Mammary epithelial cell (primary cell): ENCODE results near the gene IL23R.

Experiments
- EZH2 ChIP-seq: IDR thresholded peaks from 2 replicates; pipeline ENCODE4 v1.6.1; 2012; ENCODE audit warnings: low read length, inconsistent platforms, borderline replicate concordance
- TF ChIP-seq, protein P1 (sequence below), 2 donors: IDR thresholded peaks in 1 of 2; conservative IDR thresholded peaks in 1 of 2; 2 replicates each; pipeline ENCODE4 v1.5.1; 2011 to 2012; ENCODE audit warnings: inconsistent platforms in 2 of 2, low read length in 2 of 2, mild to moderate bottlenecking in 2 of 2, control low read depth in 1 of 2, low read depth in 1 of 2; ENCODE audit not compliant: insufficient read depth in 1 of 2; ENCODE audit errors: extremely low read depth in 1 of 2

DNA sequence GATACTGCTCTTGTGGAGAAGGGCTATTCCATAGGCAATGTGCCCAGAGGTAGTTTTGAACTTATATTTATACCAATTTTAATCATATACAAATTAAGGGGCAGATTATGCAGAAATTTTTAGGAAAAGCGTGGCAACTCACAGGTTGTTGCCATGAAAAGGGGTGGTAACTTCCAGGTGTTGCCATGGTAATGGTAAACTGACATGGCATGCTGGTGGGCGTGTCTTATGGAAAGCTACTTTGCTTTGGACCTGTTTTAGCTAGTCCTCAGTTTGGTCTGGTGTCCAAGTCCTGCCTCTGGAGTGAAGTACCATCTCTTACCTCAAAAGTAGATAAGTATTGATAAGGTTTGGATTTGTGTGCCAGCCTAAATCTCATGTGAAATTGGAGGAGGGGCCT, 7.9 kb upstream of the IL23R start:
- TF ChIP-seq, protein P1, sequence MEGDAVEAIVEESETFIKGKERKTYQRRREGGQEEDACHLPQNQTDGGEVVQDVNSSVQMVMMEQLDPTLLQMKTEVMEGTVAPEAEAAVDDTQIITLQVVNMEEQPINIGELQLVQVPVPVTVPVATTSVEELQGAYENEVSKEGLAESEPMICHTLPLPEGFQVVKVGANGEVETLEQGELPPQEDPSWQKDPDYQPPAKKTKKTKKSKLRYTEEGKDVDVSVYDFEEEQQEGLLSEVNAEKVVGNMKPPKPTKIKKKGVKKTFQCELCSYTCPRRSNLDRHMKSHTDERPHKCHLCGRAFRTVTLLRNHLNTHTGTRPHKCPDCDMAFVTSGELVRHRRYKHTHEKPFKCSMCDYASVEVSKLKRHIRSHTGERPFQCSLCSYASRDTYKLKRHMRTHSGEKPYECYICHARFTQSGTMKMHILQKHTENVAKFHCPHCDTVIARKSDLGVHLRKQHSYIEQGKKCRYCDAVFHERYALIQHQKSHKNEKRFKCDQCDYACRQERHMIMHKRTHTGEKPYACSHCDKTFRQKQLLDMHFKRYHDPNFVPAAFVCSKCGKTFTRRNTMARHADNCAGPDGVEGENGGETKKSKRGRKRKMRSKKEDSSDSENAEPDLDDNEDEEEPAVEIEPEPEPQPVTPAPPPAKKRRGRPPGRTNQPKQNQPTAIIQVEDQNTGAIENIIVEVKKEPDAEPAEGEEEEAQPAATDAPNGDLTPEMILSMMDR (conservative IDR thresholded peaks at IDR 0.05 in 1 of 2, IDR thresholded peaks at IDR 0.05 in 1 of 2; ENCODE audit: extremely low read depth in 1 of 2, insufficient read depth in 1 of 2, low read depth in 1 of 2, low read length in 2 of 2): no peak
- TF ChIP-seq EZH2: no peak
